Keratinocyte (primary cell): Measurements from ENCODE around the gene FSD2. TPM values are rescaled to one million over a fixed set of nuclear protein-coding genes. Genes with fewer than 3 reads are reported as not detected.

Experiments
- DNase-seq: peaks from one replicate; pipeline ENCODE4 v3.0.0-alpha.2; 2011; ENCODE audit warnings: low read depth, missing footprints, low spot score
- FAIRE-seq: peaks from 2 replicates; lab custom pipeline; 2011; peaks lifted over from hg19 to GRCh38; lab: Jason Lieb, UNC
- H2AFZ ChIP-seq: 2 replicates; pipeline ENCODE4 v1.6.0; 2012; ENCODE audit warnings: low read length, control low read depth, inconsistent platforms; ENCODE audit not compliant: control insufficient read depth
- H3K27ac ChIP-seq: 2 replicates; pipeline ENCODE4 v1.5.1; 2011; ENCODE audit warnings: low read length; ENCODE audit not compliant: control insufficient read depth, insufficient read depth
- H3K27me3 ChIP-seq: 3 replicates; pipeline ENCODE4 v1.6.0; 2011; ENCODE audit warnings: low read length; ENCODE audit not compliant: control insufficient read depth, insufficient read depth; ENCODE audit errors: extremely low read depth
- H3K36me3 ChIP-seq, 2 experiments: 2 replicates in 1 of 2; 3 replicates in 1 of 2; pipeline ENCODE4 v1.5.1; 2011; ENCODE audit warnings: low read length in 2 of 2, mild to moderate bottlenecking in 1 of 2; ENCODE audit not compliant: control insufficient read depth in 2 of 2, insufficient read depth in 2 of 2; ENCODE audit errors: extremely low read depth in 1 of 2
- H3K4me1 ChIP-seq: 3 replicates; pipeline ENCODE4 v1.5.1; 2011; ENCODE audit warnings: low read length; ENCODE audit not compliant: control insufficient read depth, insufficient read depth; ENCODE audit errors: extremely low read depth
- H3K4me2 ChIP-seq: 3 replicates; pipeline ENCODE4 v1.6.0; 2011; ENCODE audit warnings: low read depth, low read length; ENCODE audit not compliant: control insufficient read depth, insufficient read depth; ENCODE audit errors: extremely low read depth
- H3K4me3 ChIP-seq, 3 experiments: fragments of 200-600 bp in 1 of 3; sonication (generic) in 1 of 3; 2 replicates in 2 of 3; 3 replicates in 1 of 3; pipeline ENCODE4 v1.5.1; 2011 to 2016; ENCODE audit warnings: low read length in 3 of 3, mild to moderate bottlenecking in 3 of 3, control low read depth in 2 of 3, inconsistent platforms in 1 of 3, low read depth in 1 of 3, mixed read lengths in 1 of 3, mixed run types in 1 of 3, moderate library complexity in 1 of 3; ENCODE audit not compliant: control insufficient read depth in 2 of 3, insufficient read depth in 2 of 3; ENCODE audit errors: extremely low read depth in 1 of 3
- H3K79me2 ChIP-seq: 2 replicates; pipeline ENCODE4 v1.6.0; 2012; ENCODE audit warnings: low read length; ENCODE audit not compliant: control insufficient read depth, insufficient read depth
- H3K9ac ChIP-seq: 3 replicates; pipeline ENCODE4 v1.6.0; 2011; ENCODE audit warnings: low read length; ENCODE audit not compliant: control insufficient read depth, insufficient read depth; ENCODE audit errors: extremely low read depth
- H3K9me1 ChIP-seq: 3 replicates; pipeline ENCODE4 v1.6.0; 2011; ENCODE audit warnings: low read length; ENCODE audit not compliant: control insufficient read depth, insufficient read depth; ENCODE audit errors: extremely low read depth
- H3K9me3 ChIP-seq: 2 replicates; pipeline ENCODE4 v1.5.1; 2012; ENCODE audit warnings: low read depth, low read length; ENCODE audit not compliant: control insufficient read depth
- H4K20me1 ChIP-seq: 3 replicates; pipeline ENCODE4 v1.6.0; 2011; ENCODE audit warnings: low read length; ENCODE audit not compliant: control insufficient read depth, insufficient read depth; ENCODE audit errors: extremely low read depth
- CTCF ChIP-seq, 3 experiments: IDR thresholded peaks in 1 of 3; conservative IDR thresholded peaks in 1 of 3; optimal IDR thresholded peaks in 1 of 3; 2 replicates in 2 of 3; 3 replicates in 1 of 3; pipeline versions ENCODE3 to v1.5.1; 2011; ENCODE audit warnings: low read length in 3 of 3, mild to moderate bottlenecking in 3 of 3, moderate library complexity in 2 of 3, control low read depth in 1 of 3, inconsistent platforms in 1 of 3; ENCODE audit not compliant: insufficient read depth in 2 of 3; ENCODE audit errors: extremely low read depth in 1 of 3
- EZH2 ChIP-seq: IDR thresholded peaks from one replicate; pipeline ENCODE4 v1.6.1; 2012; ENCODE audit warnings: inconsistent platforms, mild to moderate bottlenecking, low read length, moderate library complexity
- dilution Hi-C: fragments of 300-500 bp; cut with MboI; formaldehyde crosslinking; loops from one replicate; pipeline ENCODE4 v1.7.0; 2020; ENCODE audit warnings: low sequenced_read_pairs; ENCODE audit not compliant: extremely low pct_ligation_motif_present
- polyA plus RNA-seq, 5 experiments: library from polyadenylated mRNA; depleted of rRNA in 3 of 5; stranded (reverse) in 3 of 5; stranded (forward) in 1 of 5; unstranded in 1 of 5; fragments of >200 nt; gene quantifications; 1 replicate in 1 of 5; 2 replicates in 3 of 5; 3 replicates in 1 of 5; pipeline versions ENCODE4 v1.2.1 to v1.2.3, GENCODE V29; 2011 to 2012; ENCODE audit warnings: missing spikeins in 2 of 5, low read depth in 1 of 5, low replicate concordance in 1 of 5

The FSD2 gene
- polyA plus RNA-seq, 1 donor (not counting 4 experiments of a cell fraction or from before 2014, with no cell fraction given): not detected

DNA sequence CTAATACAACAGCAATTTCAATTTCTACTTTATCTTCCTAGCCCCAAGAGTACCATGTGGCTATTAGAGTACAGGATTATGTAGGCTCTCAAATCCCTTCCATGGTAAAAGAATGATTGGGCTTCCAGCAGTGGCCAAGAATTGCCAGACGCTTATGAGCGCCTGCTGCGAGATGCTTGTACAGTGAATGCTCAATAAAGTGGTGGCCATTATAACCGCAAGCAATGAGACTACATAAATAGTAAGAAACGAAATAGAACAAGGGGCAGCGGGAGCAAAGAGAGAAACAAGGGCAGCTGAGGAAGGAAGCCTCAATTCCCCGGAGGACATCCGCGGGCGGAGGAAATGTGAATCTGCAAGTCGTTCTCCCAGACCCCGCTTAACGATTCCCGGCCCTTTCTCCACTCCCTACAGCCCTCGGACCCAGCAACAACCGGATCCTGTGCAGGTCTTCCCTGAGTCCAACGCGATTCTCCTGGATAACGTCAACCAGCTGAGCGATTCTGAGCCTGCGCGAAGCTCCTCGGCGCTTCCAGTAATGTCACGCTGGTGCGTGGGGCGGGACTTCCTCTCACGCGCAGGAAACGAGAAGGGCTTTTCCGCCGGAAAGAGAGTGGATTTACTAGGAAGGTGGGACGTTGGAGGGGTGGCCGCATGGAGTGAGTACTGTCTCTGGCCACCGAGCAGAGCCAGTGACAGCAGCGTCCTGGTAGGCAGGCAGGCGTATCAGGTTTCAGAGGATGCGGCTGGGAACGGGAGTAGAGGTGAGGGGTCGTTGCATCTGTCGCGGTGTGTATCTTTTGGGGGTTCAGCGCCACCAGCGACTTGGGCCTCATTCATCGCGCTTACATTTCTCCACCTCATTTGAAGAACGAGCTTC, 55.7 kb downstream of the FSD2 start:
- Histone ChIP-seq H3K9me1 (no peaks in the 10 kb centered on the region), H3K9ac (peak overlapping the region; percentile 91), H3K4me3 (peak overlapping the region; percentile 60 to 76 (median 74)), H3K27ac (peak overlapping the region; percentile 78), H3K4me2 (peak overlapping the region; percentile 95), H3K4me1 (peaks cover 22% of the 10 kb centered on the region), H3K79me2 (peaks cover 48% of the 10 kb centered on the region), H3K9me3 (no peaks in the 10 kb centered on the region), H4K20me1 (peaks cover 3% of the 10 kb centered on the region), H2AFZ (peak overlapping the region; percentile 91), H3K36me3 (peaks cover 8 to 16% of the 10 kb centered on the region in 2 experiments), H3K27me3 (no peaks in the 10 kb centered on the region)
- DNase-seq: peak; percentile 42
- dilution Hi-C loops: no loop called here
- peak; percentile 86 for FAIRE-seq
- TF ChIP-seq CTCF (optimal IDR thresholded peaks at IDR 0.05 in 1 of 3, IDR thresholded peaks at IDR 0.05 in 1 of 3, conservative IDR thresholded peaks at IDR 0.05 in 1 of 3; ENCODE audit: extremely low read depth in 1 of 3, insufficient read depth in 2 of 3, low read length in 3 of 3): no peak
- no peak for TF ChIP-seq EZH2

DNA sequence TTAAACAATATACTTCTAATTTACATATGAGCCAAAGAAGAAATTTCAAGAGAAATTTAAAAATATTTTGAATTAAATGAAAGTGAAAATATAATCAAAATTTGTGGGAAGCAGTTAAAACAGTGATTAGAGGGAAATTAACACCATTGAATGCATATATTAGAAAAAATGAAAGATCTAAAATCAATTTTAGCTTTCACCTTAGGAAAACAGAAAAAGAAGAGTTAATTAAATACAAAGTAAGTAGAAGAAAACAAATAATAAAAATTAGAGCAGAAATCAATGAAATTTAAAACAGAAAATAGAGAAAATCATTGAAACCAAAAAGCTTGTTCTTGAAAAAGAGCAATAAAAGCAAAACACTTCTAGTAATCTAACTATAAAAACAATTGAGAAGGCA, 57.6 kb downstream of the FSD2 start:
- no peak overlapping the region for H3K27ac ChIP-seq
- H3K9me3 ChIP-seq: no peaks in the 10 kb centered on the region
- H3K36me3 ChIP-seq: peaks cover 1 to 7% of the 10 kb centered on the region in 2 experiments
- no peak overlapping the region for H3K4me3 ChIP-seq
- DNase-seq (no peak), FAIRE-seq (no peak)
- no peaks in the 10 kb centered on the region for H3K27me3 ChIP-seq
- dilution Hi-C loops: no loop called here
- H3K79me2 ChIP-seq: peaks cover 32% of the 10 kb centered on the region
- TF ChIP-seq CTCF (optimal IDR thresholded peaks at IDR 0.05 in 1 of 3, IDR thresholded peaks at IDR 0.05 in 1 of 3, conservative IDR thresholded peaks at IDR 0.05 in 1 of 3; ENCODE audit: extremely low read depth in 1 of 3, insufficient read depth in 2 of 3, low read length in 3 of 3) (no peak), EZH2 (no peak)
- H3K4me2 ChIP-seq: no peak overlapping the region
- H3K9ac ChIP-seq: no peak overlapping the region
- H3K9me1 ChIP-seq: no peaks in the 10 kb centered on the region
- H4K20me1 ChIP-seq: peaks cover 3% of the 10 kb centered on the region
- H2AFZ ChIP-seq: no peak overlapping the region
- H3K4me1 ChIP-seq: peaks cover 22% of the 10 kb centered on the region
